Posterior vena cava (tissue), 2 donors: ENCODE results near the gene LY9. TPM values are rescaled to one million over a fixed set of nuclear protein-coding genes. Genes with fewer than 3 reads are reported as not detected.

ENCODE experiments used
- DNase-seq: peaks from one replicate; pipeline ENCODE4 v3.0.0-alpha.2; 2020; ENCODE audit warnings: low spot score
- intact Hi-C, 2 donors: fragments of 100-400 bp; cut with DNase I; formaldehyde crosslinking; loops; one replicate each; pipeline versions ENCODE4 v1.14.1 to v1.14.2; 2022 to 2023
- total RNA-seq, 2 donors: library from RNA; stranded (reverse); fragmentation: NEBNext Ultra II Directional; extraction: Animal tissue kit (Norgen Biotek cat#: 25700); gene quantifications; one replicate each; pipeline ENCODE4 v1.2.1, GENCODE V29; 2021
- donor health status: DM: yes; HTN: yes; CAD: no.
- donor health status: DM: yes; HTN: yes; CAD: no.

Gene LY9
- total RNA-seq, 2 donors from 2014 or later, result 0.32 to 0.52 TPM

- intact Hi-C loops, result no loop called here
- DNase-seq, result no peak
Measured at GRCh38 chr1:160827418-160827817, 31.4 kb downstream of the LY9 start.

- no peak for DNase-seq
- intact Hi-C loops, result no loop called here
Measured at GRCh38 chr1:160829766-160830165, 33.8 kb downstream of the LY9 start.

GRCh38 chr1:160830321-160831153 is 34.6 kb downstream of the LY9 start:
- no peak for DNase-seq
- intact Hi-C loops, result no loop called here

- DNase-seq, result no peak
- intact Hi-C loops, result no loop called here
Measured at GRCh38 chr1:160834945-160835565, 39.1 kb downstream of the LY9 start.

- intact Hi-C loops, result no loop called here
- no peak for DNase-seq
Measured at GRCh38 chr1:160835751-160836150, 39.8 kb downstream of the LY9 start.

GRCh38 chr1:160836561-160836960 is 40.6 kb downstream of the LY9 start:
- intact Hi-C loops, result no loop called here
- DNase-seq, result no peak

- intact Hi-C loops, result no loop called here
Measured at GRCh38 chr1:160836981-160837557, 41.1 kb downstream of the LY9 start.

GRCh38 chr1:160837558-160838205 is 41.7 kb downstream of the LY9 start:
- intact Hi-C loops, result no loop called here
- DNase-seq, result peak; percentile 86

More at GRCh38 chr1:160836981-160837557, 41.1 kb downstream of the LY9 start:
- DNase-seq, result no peak

GRCh38 chr1:160838888-160839287 is 42.9 kb downstream of the LY9 start:
- no peak for DNase-seq
- intact Hi-C loops, result no loop called here

GRCh38 chr1:160839746-160840145 is 43.8 kb downstream of the LY9 start:
- intact Hi-C loops, result no loop called here
- DNase-seq, result no peak

- DNase-seq, result no peak
- intact Hi-C loops, result no loop called here
Measured at GRCh38 chr1:160841079-160841478, 45.1 kb downstream of the LY9 start.

- intact Hi-C loops, result no loop called here
Measured at GRCh38 chr1:160844447-160845232, 48.7 kb downstream of the LY9 start.

GRCh38 chr1:160846281-160846680 is 50.3 kb downstream of the LY9 start:
- intact Hi-C loops, result no loop called here
- no peak for DNase-seq

More at GRCh38 chr1:160844447-160845232, 48.7 kb downstream of the LY9 start:
- DNase-seq, result no peak

- DNase-seq, result no peak
- intact Hi-C loops, result no loop called here
Measured at GRCh38 chr1:160850541-160850940, 54.6 kb downstream of the LY9 start.

- intact Hi-C loops, result no loop called here
- no peak for DNase-seq
Measured at GRCh38 chr1:160850993-160851392, 55.0 kb downstream of the LY9 start.

- intact Hi-C loops, result no loop called here
- DNase-seq, result no peak
Measured at GRCh38 chr1:160853014-160853413, 57.0 kb downstream of the LY9 start.

GRCh38 chr1:160853754-160854153 is 57.8 kb downstream of the LY9 start:
- intact Hi-C loops, result no loop called here
- DNase-seq, result no peak

- DNase-seq, result no peak
- intact Hi-C loops, result no loop called here
Measured at GRCh38 chr1:160855181-160855981, 59.4 kb downstream of the LY9 start.
